HepG2 (cell line): ENCODE data around the gene ATF6. TPM values are rescaled to one million over a fixed set of nuclear protein-coding genes. Genes with fewer than 3 reads are reported as not detected.

Source experiments
- ATAC-seq: fragments of 200-7000 bp; cut with Tn5 transposase; 3 replicates; pipeline ENCODE4 v1.9.1; 2020; ENCODE audit warnings: mild to moderate bottlenecking, moderate library complexity
- BruUV-seq: library from RNA; stranded (reverse); fragments of 400-500 nt; replicated peaks from 2 replicates; lab custom pipeline; 2021; lab: Mats Ljungman, UMichigan
- CTCF ChIA-PET: fragments of 300-600 bp; formaldehyde crosslinking; extraction: SDS; loops from one replicate; lab custom pipeline; 2021; ENCODE audit warnings: low total read pairs, inconsistent platforms, low intra/inter-chr PET ratio; lab: Yijun Ruan, JAX
- POLR2A ChIA-PET: fragments of 350-600 bp; sonication (Branson Sonifier 250); formaldehyde crosslinking; loops from one replicate; lab custom pipeline; 2020; ENCODE audit warnings: antibody characterized with exemption, inconsistent platforms; lab: Yijun Ruan, JAX
- DNase-seq: peaks from one replicate; pipeline ENCODE4 v3.0.0-alpha.2; 2015; ENCODE audit warnings: low spot score
- FAIRE-seq: peaks from 3 replicates; lab custom pipeline; 2011; peaks lifted over from hg19 to GRCh38; lab: Jason Lieb, UNC
- H2AFZ ChIP-seq: one replicate; pipeline ENCODE4 v1.6.1; 2011; ENCODE audit warnings: low read length, inconsistent platforms
- H3K27ac ChIP-seq: fragments of 300-600 bp; 3 replicates; pipeline ENCODE4 v1.8.0; 2011; ENCODE audit warnings: mixed run types, mild to moderate bottlenecking, mixed read lengths, low read length, inconsistent platforms; ENCODE audit not compliant: insufficient read depth; ENCODE audit errors: extremely low read length
- H3K27me3 ChIP-seq, 2 experiments: fragments of 200-600 bp in 1 of 2; 2 replicates in 1 of 2; 3 replicates in 1 of 2; pipeline versions ENCODE4 v1.6.0 to v1.8.0; 2011; ENCODE audit warnings: low read length in 2 of 2, mild to moderate bottlenecking in 2 of 2, moderate library complexity in 2 of 2, inconsistent platforms in 1 of 2; ENCODE audit not compliant: insufficient read depth in 2 of 2, control insufficient read depth in 1 of 2
- H3K36me3 ChIP-seq, 2 experiments: fragments of 200-600 bp in 1 of 2; replicated peaks in 1 of 2; 2 replicates in 1 of 2; 3 replicates in 1 of 2; pipeline versions ENCODE4 v1.5.1 to v1.8.0; 2011; ENCODE audit warnings: low read length in 2 of 2, inconsistent platforms in 1 of 2; ENCODE audit not compliant: insufficient read depth in 2 of 2, control insufficient read depth in 1 of 2
- H3K4me1 ChIP-seq: 2 replicates; pipeline ENCODE4 v1.5.1; 2012; ENCODE audit warnings: low read length, inconsistent platforms; ENCODE audit not compliant: insufficient read depth
- H3K4me2 ChIP-seq: 2 replicates; pipeline ENCODE4 v1.6.0; 2011; ENCODE audit warnings: low read depth, low read length, inconsistent platforms
- H3K4me3 ChIP-seq, 3 experiments: fragments of 200-600 bp in 1 of 3; sonication (generic), shearing (Covaris generic) in 1 of 3; replicated peaks in 1 of 3; 2 replicates each; pipeline ENCODE4 v1.5.1; 2011 to 2016; ENCODE audit warnings: low read length in 3 of 3, inconsistent platforms in 2 of 3, low read depth in 2 of 3, mild to moderate bottlenecking in 2 of 3, control low read depth in 1 of 3, mixed read lengths in 1 of 3; ENCODE audit not compliant: insufficient read depth in 1 of 3
- H3K79me2 ChIP-seq: one replicate; pipeline ENCODE4 v1.6.1; 2011; ENCODE audit warnings: low read length, inconsistent platforms; ENCODE audit not compliant: insufficient read depth
- H3K9ac ChIP-seq: 2 replicates; pipeline ENCODE4 v1.6.0; 2011; ENCODE audit warnings: mild to moderate bottlenecking, low read depth, low read length, inconsistent platforms; ENCODE audit not compliant: insufficient read depth
- H3K9me3 ChIP-seq: 2 replicates; pipeline ENCODE4 v1.5.1; 2012; ENCODE audit warnings: mild to moderate bottlenecking, low read length
- H4K20me1 ChIP-seq: 2 replicates; pipeline ENCODE4 v1.6.0; 2011; ENCODE audit warnings: inconsistent platforms, mild to moderate bottlenecking, low read length, moderate library complexity; ENCODE audit not compliant: insufficient read depth
- CTCF ChIP-seq: sonication (generic); formaldehyde crosslinking; IDR thresholded peaks from 2 replicates; pipeline ENCODE4 v1.5.0; 2020; ENCODE audit warnings: mild to moderate bottlenecking, missing genetic modification reagents, moderate library complexity
- DPF2 ChIP-seq: sonication (generic); formaldehyde crosslinking; IDR thresholded peaks from 2 replicates; pipeline ENCODE4 v1.4.0; 2020; ENCODE audit warnings: mild to moderate bottlenecking, low read depth, missing genetic modification reagents, borderline replicate concordance
- PHF21A ChIP-seq: sonication (generic); formaldehyde crosslinking; IDR thresholded peaks from 2 replicates; pipeline ENCODE4 v1.5.0; 2020; ENCODE audit warnings: mild to moderate bottlenecking, missing genetic modification reagents
- SP1 ChIP-seq, 2 experiments: fragments of 450-650 bp in 1 of 2; sonication (generic) in 1 of 2; formaldehyde crosslinking in 1 of 2; IDR thresholded peaks; 2 replicates each; pipeline versions ENCODE4 v1.4.0 to v1.6.1; 2016 to 2020; ENCODE audit warnings: missing genetic modification reagents in 1 of 2
- ZNF512B ChIP-seq: sonication (generic); formaldehyde crosslinking; IDR thresholded peaks from 2 replicates; pipeline ENCODE4 v1.5.1; 2020; ENCODE audit warnings: missing genetic modification reagents, mild to moderate bottlenecking, borderline replicate concordance
- ZNF570 ChIP-seq: sonication (generic); formaldehyde crosslinking; IDR thresholded peaks from 2 replicates; pipeline ENCODE4 v1.4.0; 2020; ENCODE audit warnings: mild to moderate bottlenecking, missing genetic modification reagents, borderline replicate concordance
- WGBS: methylation state at CpG from one replicate; pipeline ENCODE4 v1.1.6; 2017; ENCODE audit warnings: low lambda C conversion rate; 5-methylcytosine and 5-hydroxymethylcytosine counted together
- in situ Hi-C: cut with HindIII; loops from 2 replicates; pipeline ENCODE4 v1.10.0; 2017; ENCODE audit warnings: low pct_unique_long_range_greater_than_20kb; ENCODE audit not compliant: extremely low pct_ligation_motif_present
- intact Hi-C: fragments of 100-400 bp; cut with micrococcal nuclease; formaldehyde crosslinking; loops from one replicate; pipeline ENCODE4 v1.10.0; 2022; ENCODE audit not compliant: unreplicated experiment
- polyA plus RNA-seq, 8 experiments: library from polyadenylated mRNA; depleted of rRNA in 3 of 8; stranded (reverse) in 7 of 8; unstranded in 1 of 8; fragments of >200 nt; fragmentation: Illumina TruSeq in 4 of 8; extraction: Trizol in 4 of 8; gene quantifications; 2 replicates each; pipeline versions ENCODE4 v1.2.1 to v1.2.3, GENCODE V29; 2011 to 2016; ENCODE audit warnings: low read depth in 4 of 8, missing spikeins in 1 of 8, mixed read lengths in 1 of 8; ENCODE audit not compliant: insufficient read depth in 1 of 8
- total RNA-seq, 5 experiments: library from RNA; depleted of rRNA; stranded (reverse); fragments of >200 nt; fragmentation: Illumina TruSeq; extraction: Trizol; gene quantifications; 2 replicates each; pipeline ENCODE4 v1.2.3, GENCODE V29; 2016; ENCODE audit warnings: low read depth in 1 of 5

ATF6 gene
- total and polyA plus RNA-seq, 2 of the 13 experiments (the other 11 are each of a cell fraction or from before 2014, with no cell fraction given): 13.2 to 14.5 TPM

- no peak overlapping the region for H3K9ac ChIP-seq
- H3K4me3 ChIP-seq: no peak overlapping the region
- BruUV-seq: no TSS peak
- ChIA-PET CTCF (no interaction called here), POLR2A (no interaction called here)
- DNase-seq (no peak), ATAC-seq (no peak), FAIRE-seq (no peak)
- H3K36me3 ChIP-seq: peaks cover 1 to 10% of the 10 kb centered on the region in 2 experiments; a peak in 4 of 5 replicates
- intact Hi-C loops: no loop called here
- H3K79me2 ChIP-seq: no peaks in the 10 kb centered on the region
- H3K27me3 ChIP-seq: no peaks in the 10 kb centered on the region
- no peak for TF ChIP-seq PHF21A (CRISPR knock-in tag)
- no peak for TF ChIP-seq DPF2 (CRISPR knock-in tag)
- no peak for TF ChIP-seq ZNF570 (CRISPR knock-in tag)
- TF ChIP-seq CTCF (CRISPR knock-in tag): no peak
- no peak for TF ChIP-seq ZNF512B (CRISPR knock-in tag)
- no peak for TF ChIP-seq SP1 (IDR thresholded peaks at IDR 0.05)
- TF ChIP-seq SP1 (CRISPR knock-in tag; IDR thresholded peaks at IDR 0.05): no peak
- in situ Hi-C loops: no loop called here
- H4K20me1 ChIP-seq: no peaks in the 10 kb centered on the region
- no peak overlapping the region for H3K4me2 ChIP-seq
- WGBS: 88% methylated on average over 1 of the region's 1 CpG
- H3K4me1 ChIP-seq: no peaks in the 10 kb centered on the region
- H3K9me3 ChIP-seq: no peaks in the 10 kb centered on the region
- no peak overlapping the region for H3K27ac ChIP-seq
- no peak overlapping the region for H2AFZ ChIP-seq
These were observed 77.0 kb downstream of the ATF6 start for GRCh38 chr1:161843156-161843555.
